ENCODE measurements around the gene MIPOL1. TPM values are rescaled to one million over a fixed set of nuclear protein-coding genes. Genes with fewer than 3 reads are reported as not detected.
"Not testable (repeated sequence)": the region's sequence is repeated elsewhere in the genome, so short reads cannot be mapped to it uniquely, and the experiment has no call there.

The MIPOL1 gene
- total and polyA plus RNA-seq, 7 donors, result 1.2 to 21.6 (median 11.7) TPM

GRCh38 chr14:37550511-37550910 is 352.8 kb downstream of the MIPOL1 start:
- Histone ChIP-seq H3K9me3 (no peaks in the 10 kb centered on the region), H3K36me3 (no peaks in the 10 kb centered on the region), H3K27ac (no peak overlapping the region), H3K4me1 (no peaks in the 10 kb centered on the region), H3K27me3 (no peaks in the 10 kb centered on the region), H3K4me3 (no peak overlapping the region)
- DNase-seq, result no peak
- 63 to 65% methylated on average over 5 of the region's 5 CpGs for WGBS, 2 donors
- TF ChIP-seq POLR2AphosphoS5 (IDR thresholded peaks at IDR 0.05), result no peak
- TF ChIP-seq POLR2A (IDR thresholded peaks at IDR 0.05), result no peak
- no peak for TF ChIP-seq CTCF (IDR thresholded peaks at IDR 0.05)
- intact Hi-C loops (cut with DNase I), result no loop called here

GRCh38 chr14:37551119-37551518 is 353.4 kb downstream of the MIPOL1 start:
- no peak for DNase-seq
- WGBS, 2 donors, result 86 to 88% methylated on average over 1 of the region's 1 CpG
- H3K27ac ChIP-seq, result no peak overlapping the region
- TF ChIP-seq POLR2AphosphoS5 (IDR thresholded peaks at IDR 0.05), result no peak
- TF ChIP-seq POLR2A (IDR thresholded peaks at IDR 0.05), result no peak
- TF ChIP-seq CTCF (IDR thresholded peaks at IDR 0.05), result no peak
- TF ChIP-seq EP300 (IDR thresholded peaks at IDR 0.05), result no peak
- H3K4me1 ChIP-seq, result no peaks in the 10 kb centered on the region
- H3K36me3 ChIP-seq, result no peaks in the 10 kb centered on the region
- H3K9me3 ChIP-seq, result no peaks in the 10 kb centered on the region
- no peaks in the 10 kb centered on the region for H3K27me3 ChIP-seq
- intact Hi-C loops (cut with DNase I), result no loop called here
- H3K4me3 ChIP-seq, result no peak overlapping the region

GRCh38 chr14:37553935-37554550 is 356.3 kb downstream of the MIPOL1 start:
- intact Hi-C loops (cut with DNase I), result no loop called here
- DNase-seq, result no peak
- Histone ChIP-seq H3K4me3 (no peak overlapping the region), H3K27me3 (no peaks in the 10 kb centered on the region), H3K9me3 (peaks cover 0 to 3% (median 0%) of the 10 kb centered on the region in 4 donors), H3K36me3 (no peaks in the 10 kb centered on the region), H3K27ac (no peak overlapping the region), H3K4me1 (no peaks in the 10 kb centered on the region)
- no peak for TF ChIP-seq POLR2AphosphoS5 (IDR thresholded peaks at IDR 0.05)
- TF ChIP-seq EP300 (IDR thresholded peaks at IDR 0.05), result no peak
- no peak for TF ChIP-seq POLR2A (IDR thresholded peaks at IDR 0.05)
- TF ChIP-seq CTCF (IDR thresholded peaks at IDR 0.05), result no peak
- 87 to 93% methylated on average over 1 of the region's 1 CpG for WGBS, 2 donors

- H3K9me3 ChIP-seq; H3K36me3 ChIP-seq; DNase-seq; H3K27ac ChIP-seq; intact Hi-C loops (cut with DNase I); H3K4me1 ChIP-seq; H3K4me3 ChIP-seq; H3K27me3 ChIP-seq: not testable (repeated sequence)
- 89 to 93% methylated on average over 30 to 32 of the region's 33 CpGs for WGBS, 2 donors
Observed at GRCh38 chr14:37555596-37555995, 357.9 kb downstream of the MIPOL1 start.

GRCh38 chr14:37558740-37559139 is 361.0 kb downstream of the MIPOL1 start:
- intact Hi-C loops (cut with DNase I), result no loop called here
- no peak for DNase-seq
- WGBS, 2 donors, result 63 to 80% methylated on average over 4 of the region's 4 CpGs
- Histone ChIP-seq H3K9me3 (peaks cover 0 to 3% (median 0%) of the 10 kb centered on the region in 4 donors), H3K27ac (no peak overlapping the region), H3K4me1 (no peaks in the 10 kb centered on the region), H3K36me3 (no peaks in the 10 kb centered on the region), H3K27me3 (no peaks in the 10 kb centered on the region), H3K4me3 (no peak overlapping the region)
- no peak for TF ChIP-seq EP300 (IDR thresholded peaks at IDR 0.05)
- no peak for TF ChIP-seq POLR2AphosphoS5 (IDR thresholded peaks at IDR 0.05)
- no peak for TF ChIP-seq POLR2A (IDR thresholded peaks at IDR 0.05)
- no peak for TF ChIP-seq CTCF (IDR thresholded peaks at IDR 0.05)
